GM19452 (cell line): Measurements from ENCODE around the gene EFNB2.
A peak's percentile ranks its signal among the peaks of the same experiment; 100 is the strongest.

Source experiments
- ATAC-seq: cut with Tn5 transposase; IDR thresholded peaks from one replicate; pipeline ENCODE4 v1.9.1; 2021; ENCODE audit not compliant: unreplicated experiment

The EFNB2 gene

DNA sequence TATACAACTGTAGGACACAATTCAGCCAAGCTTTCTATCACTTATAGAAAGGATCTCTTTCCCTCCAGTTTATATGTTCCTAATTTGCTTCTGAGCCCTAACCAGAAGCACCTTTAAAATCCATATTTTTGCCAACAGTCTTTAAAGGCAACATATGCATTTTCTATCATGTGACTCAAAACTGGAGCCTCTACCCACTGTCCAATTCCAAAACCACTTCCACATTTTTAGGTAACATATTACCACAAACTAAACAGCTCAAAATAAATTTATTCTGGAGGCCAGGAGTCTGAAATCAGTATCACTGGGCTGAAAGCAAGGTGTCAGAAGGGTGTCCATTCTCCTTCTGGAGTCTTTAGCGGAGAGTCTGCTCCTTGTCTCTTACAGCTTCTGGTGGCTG is 15.9 kb upstream of the EFNB2 start:
- no peak for ATAC-seq

DNA sequence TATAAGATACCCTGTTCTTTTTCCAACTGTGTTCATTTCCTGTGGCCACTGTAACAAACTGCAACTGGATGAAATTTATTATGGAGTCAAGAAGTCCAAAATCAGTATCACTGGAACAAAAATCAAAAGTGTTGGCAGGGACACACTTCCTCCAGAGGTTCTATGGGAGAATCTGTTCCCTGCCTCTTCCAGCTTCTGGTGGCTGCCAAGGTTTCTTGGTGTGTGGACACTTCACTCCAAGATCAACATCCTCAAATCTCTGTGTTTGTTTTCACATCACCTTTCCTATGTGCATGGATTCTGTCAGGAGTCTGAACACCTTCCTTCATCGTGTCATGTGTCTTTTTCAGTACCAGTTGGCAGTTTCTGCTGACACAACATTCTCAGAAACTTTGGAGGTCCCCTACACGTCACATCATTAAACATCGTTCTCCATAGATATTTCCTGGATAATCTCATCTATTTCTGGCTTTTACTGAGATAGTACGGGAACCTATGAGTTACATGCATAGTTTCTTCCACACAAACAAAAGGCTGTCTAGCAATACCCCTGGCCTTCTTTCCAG is 15.2 kb upstream of the EFNB2 start:
- ATAC-seq = no peak

GRCh38 chr13:106548064-106548696 is 12.7 kb upstream of the EFNB2 start:
- ATAC-seq = no peak

DNA sequence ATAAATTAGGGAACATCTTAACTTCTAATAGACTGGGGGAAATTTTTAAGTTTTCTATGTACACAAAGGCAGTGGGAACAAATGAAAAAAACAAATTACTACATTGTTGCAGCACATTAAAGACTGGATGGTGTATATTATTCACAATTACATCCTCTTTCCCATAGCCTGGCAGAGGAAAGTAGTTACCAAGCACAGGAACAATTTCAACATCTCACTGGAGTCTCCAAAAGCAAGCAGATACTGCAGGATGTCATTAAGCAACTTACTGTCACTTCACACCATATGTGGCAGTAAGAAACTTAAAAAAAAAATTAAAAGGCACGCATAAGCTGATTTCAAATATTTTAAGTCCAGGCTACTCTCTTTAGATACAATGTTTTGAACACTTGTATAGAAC is 6.4 kb upstream of the EFNB2 start:
- ATAC-seq = no peak

DNA sequence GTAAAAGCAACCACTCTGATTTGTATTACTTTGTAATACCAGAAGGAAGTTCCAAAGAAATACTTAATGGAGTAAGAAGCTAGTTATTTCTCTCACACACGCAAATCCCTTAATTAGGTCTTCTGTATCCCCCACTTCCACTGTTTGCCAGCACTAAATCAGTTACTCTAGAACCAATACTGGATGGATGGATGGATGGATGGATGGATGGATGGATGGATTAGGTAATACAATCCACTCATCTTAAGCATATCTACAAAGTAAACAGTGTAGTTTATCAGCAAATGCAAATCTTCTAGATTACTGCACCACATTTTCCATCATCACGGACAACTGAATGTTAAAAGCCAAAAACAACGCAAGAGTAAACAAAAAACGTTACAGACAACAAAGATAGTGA is 5.2 kb upstream of the EFNB2 start:
- no peak for ATAC-seq

GRCh38 chr13:106537521-106537920 is 2.1 kb upstream of the EFNB2 start:
- no peak for ATAC-seq

- ATAC-seq = peak; percentile 30
Observed at GRCh38 chr13:106536244-106537034, 977 bp upstream of the EFNB2 start.

DNA sequence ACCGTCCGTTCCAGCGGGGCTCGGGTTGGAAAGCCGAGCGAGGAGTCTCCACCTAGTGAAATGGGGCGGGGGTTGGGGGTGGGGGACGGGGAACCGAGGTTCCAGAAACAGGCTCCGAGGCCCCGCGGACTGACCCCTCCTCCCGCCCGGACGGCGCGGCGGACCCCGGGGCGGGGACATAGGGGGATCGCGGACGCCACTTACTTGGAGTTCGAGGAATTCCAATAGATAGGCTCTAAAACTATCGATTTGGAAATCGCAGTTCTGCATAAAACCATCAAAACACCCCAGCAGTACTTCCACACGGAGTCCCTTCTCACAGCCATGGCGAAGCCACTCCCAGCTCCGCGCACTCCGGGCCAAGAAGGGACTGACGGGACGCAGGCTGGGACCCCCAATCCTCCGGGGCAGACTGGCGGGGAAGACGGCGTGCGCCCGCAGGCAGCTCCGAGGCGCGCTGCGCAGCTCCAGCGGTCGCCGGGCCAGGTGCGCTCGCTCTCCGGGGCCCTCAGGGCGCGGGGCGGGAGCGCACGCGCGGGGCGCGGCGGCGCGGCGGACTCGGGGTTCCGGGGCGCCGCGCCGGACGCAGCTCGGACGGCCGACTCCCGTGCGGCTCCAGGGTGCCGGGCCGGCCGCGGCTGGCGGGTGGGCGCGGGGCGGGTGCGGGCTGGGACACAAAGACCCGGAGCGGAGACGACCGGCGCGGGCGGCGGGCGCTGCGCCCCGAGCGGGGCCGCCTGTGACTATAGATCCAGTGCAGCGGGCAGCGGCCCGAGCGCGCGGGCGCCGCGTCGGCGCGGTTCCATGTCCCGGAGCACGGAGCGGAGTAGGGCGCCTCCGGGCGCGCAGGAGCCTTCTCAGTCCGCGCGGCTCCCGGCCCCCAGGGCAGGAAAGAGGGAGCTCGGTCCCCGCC is 567 bp downstream of the EFNB2 start:
- peak; percentile 32 for ATAC-seq

DNA sequence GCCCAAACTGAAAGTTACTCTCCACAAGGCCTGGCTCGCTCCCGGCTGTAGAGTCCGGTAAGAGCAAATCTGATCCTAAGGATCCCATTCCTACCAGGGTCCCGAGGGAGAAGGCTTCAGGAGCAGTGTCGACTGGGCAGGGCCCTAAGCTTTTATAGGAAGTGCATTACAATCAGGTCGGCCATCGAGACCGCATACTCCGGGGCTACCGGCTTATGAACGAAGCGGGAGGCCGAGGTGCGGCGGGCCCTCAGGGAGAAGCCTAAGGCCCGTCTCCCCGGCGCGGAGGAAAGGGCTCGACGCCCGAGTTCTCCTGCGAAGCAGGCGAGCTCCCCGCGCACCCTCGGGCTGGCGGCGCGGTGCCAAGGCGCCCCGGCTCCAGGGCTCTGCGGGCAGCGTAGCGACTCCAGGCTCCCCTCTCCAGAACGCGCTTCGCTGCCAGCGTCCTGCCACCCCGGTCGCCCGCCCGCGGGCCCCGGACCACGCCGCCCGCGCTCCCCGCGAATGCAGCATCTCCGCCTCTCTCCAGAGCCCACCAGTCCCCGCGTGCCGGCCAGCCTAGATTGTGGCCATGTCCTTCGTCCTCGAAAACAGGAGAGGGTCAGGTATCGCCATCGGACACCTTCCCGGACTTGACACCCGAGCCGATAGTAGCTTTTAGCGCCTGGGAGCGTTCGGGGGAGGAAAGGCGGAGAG is 1.4 kb downstream of the EFNB2 start:
- no peak for ATAC-seq

- no peak for ATAC-seq
Observed at GRCh38 chr13:106533101-106533942, 2.1 kb downstream of the EFNB2 start.

GRCh38 chr13:106532111-106532929 is 3.1 kb downstream of the EFNB2 start:
- no peak for ATAC-seq

GRCh38 chr13:106530980-106531481 is 4.4 kb downstream of the EFNB2 start:
- no peak for ATAC-seq

- no peak for ATAC-seq
Observed at GRCh38 chr13:106530171-106530851, 5.2 kb downstream of the EFNB2 start.

DNA sequence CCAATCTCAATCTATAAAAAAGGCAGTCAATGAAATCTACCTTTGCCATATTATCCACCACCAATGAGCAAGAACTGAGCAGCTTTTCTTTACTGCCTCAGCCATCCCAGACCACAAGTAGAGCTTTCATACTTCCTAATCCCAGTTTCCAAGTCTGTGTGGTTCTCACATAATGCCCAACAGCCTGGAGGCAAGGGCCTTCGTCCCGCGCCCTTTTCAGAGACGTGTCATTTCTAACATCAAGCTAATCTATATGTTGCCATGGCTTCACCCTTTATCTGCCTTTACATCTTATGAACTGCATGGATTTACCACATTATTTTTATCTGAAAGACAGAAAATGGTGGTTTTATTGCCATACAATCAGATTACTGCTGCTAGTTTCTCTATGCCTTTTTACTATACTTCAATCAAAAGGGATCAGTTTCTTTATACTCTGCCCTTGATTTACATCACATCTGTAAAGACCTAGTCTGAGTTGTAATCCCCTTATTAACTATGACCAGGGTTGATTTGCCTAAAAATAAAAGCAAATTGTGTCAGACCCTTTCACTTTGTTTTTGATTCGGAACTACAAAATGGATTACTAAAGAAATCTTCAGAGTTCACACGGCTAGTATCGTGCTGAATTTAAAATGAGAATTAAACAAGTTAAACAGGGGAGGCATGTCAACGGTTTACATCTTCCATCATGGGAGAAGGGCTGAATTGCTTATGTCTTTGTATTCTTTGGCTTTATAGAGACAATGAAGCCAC is 5.9 kb downstream of the EFNB2 start:
- ATAC-seq = no peak

- ATAC-seq = no peak
Observed at GRCh38 chr13:106528718-106529414, 6.6 kb downstream of the EFNB2 start.

- ATAC-seq = no peak
Observed at GRCh38 chr13:106527826-106528225, 7.6 kb downstream of the EFNB2 start.

DNA sequence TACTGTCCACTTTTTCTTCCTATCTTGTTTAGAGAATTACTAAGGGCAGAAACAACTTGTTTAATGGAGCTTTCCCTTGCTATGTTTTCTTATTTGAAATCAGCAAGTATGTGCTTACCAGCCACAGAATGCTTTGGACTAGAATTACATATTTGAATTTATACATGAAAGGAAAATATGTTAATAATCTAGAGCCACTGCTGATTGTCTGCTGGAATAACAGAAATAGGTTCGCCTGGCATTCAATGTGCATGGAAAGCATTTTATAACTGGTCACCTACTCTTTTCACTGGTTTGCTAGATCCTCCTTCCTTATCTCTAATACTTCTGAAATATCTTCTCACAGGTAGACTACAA is 8.0 kb downstream of the EFNB2 start:
- no peak for ATAC-seq
